Neural progenitor cell (in vitro differentiated cells): ENCODE measurements around the gene MASTL.

Experiments
- EZH2 ChIP-seq: fragments of 200-600 bp; sonication (generic); IDR thresholded peaks from 2 replicates; pipeline ENCODE4 v1.6.1; 2017; ENCODE audit warnings: antibody characterized with exemption, mild to moderate bottlenecking, moderate library complexity
- EZH2phosphoT487 ChIP-seq: fragments of 200-600 bp; sonication (generic); IDR thresholded peaks from 2 replicates; pipeline ENCODE4 v1.6.1; 2017; ENCODE audit warnings: antibody characterized with exemption
- TF ChIP-seq, protein P1 (sequence below): fragments of 200-600 bp; sonication (generic); IDR thresholded peaks from 2 replicates; pipeline ENCODE4 v1.5.1; 2017; ENCODE audit warnings: antibody characterized with exemption, mild to moderate bottlenecking

GRCh38 chr10:27155066-27155754, at the start of gene MASTL:
- TF ChIP-seq, protein P1, sequence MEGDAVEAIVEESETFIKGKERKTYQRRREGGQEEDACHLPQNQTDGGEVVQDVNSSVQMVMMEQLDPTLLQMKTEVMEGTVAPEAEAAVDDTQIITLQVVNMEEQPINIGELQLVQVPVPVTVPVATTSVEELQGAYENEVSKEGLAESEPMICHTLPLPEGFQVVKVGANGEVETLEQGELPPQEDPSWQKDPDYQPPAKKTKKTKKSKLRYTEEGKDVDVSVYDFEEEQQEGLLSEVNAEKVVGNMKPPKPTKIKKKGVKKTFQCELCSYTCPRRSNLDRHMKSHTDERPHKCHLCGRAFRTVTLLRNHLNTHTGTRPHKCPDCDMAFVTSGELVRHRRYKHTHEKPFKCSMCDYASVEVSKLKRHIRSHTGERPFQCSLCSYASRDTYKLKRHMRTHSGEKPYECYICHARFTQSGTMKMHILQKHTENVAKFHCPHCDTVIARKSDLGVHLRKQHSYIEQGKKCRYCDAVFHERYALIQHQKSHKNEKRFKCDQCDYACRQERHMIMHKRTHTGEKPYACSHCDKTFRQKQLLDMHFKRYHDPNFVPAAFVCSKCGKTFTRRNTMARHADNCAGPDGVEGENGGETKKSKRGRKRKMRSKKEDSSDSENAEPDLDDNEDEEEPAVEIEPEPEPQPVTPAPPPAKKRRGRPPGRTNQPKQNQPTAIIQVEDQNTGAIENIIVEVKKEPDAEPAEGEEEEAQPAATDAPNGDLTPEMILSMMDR, result no peak
- TF ChIP-seq EZH2 (no peak), EZH2phosphoT487 (no peak)
